ENCODE measurements around the gene DNASE1L1. TPM values are rescaled to one million over a fixed set of nuclear protein-coding genes. Genes with fewer than 3 reads are reported as not detected.

Gene DNASE1L1
- total and polyA plus RNA-seq, 2 donors: 11.9 to 22.3 TPM

DNA sequence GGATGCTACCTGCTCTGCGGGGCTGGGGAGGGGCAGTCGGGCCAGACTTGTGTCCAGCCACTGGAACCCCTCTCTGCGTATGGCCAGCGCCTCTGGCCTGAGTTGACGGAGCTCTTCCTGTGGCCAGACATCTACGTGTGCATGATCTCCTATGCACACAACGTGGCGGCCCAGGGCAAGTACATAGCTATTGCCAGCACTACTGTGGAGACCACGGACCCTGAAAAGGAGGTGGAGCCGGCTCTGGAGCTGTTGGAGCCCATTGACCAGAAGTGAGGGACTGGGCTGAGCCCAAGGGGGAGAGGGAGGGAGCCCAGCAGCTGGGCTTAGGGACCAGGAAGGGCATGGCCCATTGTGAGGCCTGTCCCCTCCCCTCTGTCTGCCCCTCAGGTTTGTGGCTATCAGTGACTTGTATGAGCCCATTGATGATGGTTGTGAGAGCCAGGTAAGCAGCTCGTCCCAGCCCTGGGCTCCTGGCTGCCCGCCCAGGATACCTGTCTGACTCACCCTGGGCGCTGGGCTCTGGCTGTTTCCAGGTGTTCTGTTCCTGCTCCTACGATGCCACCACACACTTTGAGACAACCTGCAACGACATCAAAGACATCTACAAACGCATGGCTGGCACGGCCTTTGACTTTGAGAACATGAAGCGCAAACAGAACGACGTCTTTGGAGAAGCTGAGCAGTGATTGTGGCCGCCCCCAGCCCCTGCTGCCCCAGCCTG, 33.1 kb upstream of the DNASE1L1 start:
- Histone ChIP-seq H3K27ac (ENCODE audit: low read depth) (no peak overlapping the region), H3K4me3 (ENCODE audit: low read depth, low read length) (no peak overlapping the region), H3K36me3 (ENCODE audit: insufficient read depth) (no peaks in the 10 kb centered on the region), H3K4me1 (ENCODE audit: insufficient read depth) (no peaks in the 10 kb centered on the region)
- 80% methylated on average over 21 of the region's 21 CpGs for WGBS
- no peak for DNase-seq (ENCODE audit: extremely low spot score)

DNA sequence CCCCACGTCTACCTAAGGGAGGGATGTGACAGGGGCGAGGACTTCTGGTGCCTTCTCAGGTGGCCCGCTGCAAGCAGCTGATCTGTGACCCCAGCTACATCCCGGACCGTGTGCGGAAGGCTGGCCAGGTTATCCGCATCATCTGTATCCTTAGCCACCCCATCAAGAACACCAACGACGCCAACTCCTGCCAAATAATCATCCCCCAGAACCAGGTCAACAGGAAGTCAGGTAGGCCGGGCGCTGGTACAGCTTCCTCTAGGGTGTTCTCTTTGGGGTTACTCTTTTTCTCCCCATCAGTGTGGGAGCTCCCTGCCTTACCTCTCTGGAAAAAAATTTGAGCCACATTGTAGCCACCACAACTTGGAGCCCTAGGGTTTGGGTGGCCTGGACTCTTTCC, 32.5 kb upstream of the DNASE1L1 start:
- DNase-seq (ENCODE audit: extremely low spot score): no peak
- H3K36me3 ChIP-seq (ENCODE audit: insufficient read depth): no peaks in the 10 kb centered on the region
- no peak overlapping the region for H3K27ac ChIP-seq (ENCODE audit: low read depth)
- no peak overlapping the region for H3K4me3 ChIP-seq (ENCODE audit: low read depth, low read length)
- WGBS: 82% methylated on average over 11 of the region's 11 CpGs
- no peaks in the 10 kb centered on the region for H3K4me1 ChIP-seq (ENCODE audit: insufficient read depth)

GRCh38 chrX:154440623-154441357, 31.7 kb upstream of the DNASE1L1 start:
- Histone ChIP-seq H3K36me3 (ENCODE audit: insufficient read depth) (no peaks in the 10 kb centered on the region), H3K4me1 (ENCODE audit: insufficient read depth) (no peaks in the 10 kb centered on the region), H3K4me3 (ENCODE audit: low read depth, low read length) (no peak overlapping the region), H3K27ac (ENCODE audit: low read depth) (no peak overlapping the region)
- DNase-seq (ENCODE audit: extremely low spot score): no peak
- WGBS: 79% methylated on average over 17 of the region's 17 CpGs

DNA sequence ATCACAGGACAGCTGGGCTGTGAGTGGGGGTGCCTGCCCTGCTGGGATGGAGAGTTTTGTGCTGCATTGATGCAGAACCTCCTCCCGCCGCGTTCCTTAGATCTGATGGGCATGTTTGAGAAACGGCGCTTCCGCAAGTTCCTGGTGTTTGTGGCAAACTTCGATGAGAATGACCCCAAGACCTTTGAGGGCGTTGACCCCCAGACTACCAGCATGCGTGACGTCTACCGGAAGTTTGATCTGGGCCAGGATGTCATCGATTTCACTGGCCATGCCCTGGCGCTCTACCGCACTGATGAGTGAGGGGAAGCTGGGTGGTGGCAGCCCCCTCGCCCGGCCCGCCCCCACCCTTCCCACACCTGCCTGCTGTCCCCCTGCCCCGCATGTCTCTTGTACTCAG, 30.8 kb upstream of the DNASE1L1 start:
- Histone ChIP-seq H3K4me3 (ENCODE audit: low read depth, low read length) (no peak overlapping the region), H3K4me1 (ENCODE audit: insufficient read depth) (no peaks in the 10 kb centered on the region), H3K36me3 (ENCODE audit: insufficient read depth) (no peaks in the 10 kb centered on the region), H3K27ac (ENCODE audit: low read depth) (no peak overlapping the region)
- WGBS: 91% methylated on average over 18 of the region's 18 CpGs
- DNase-seq (ENCODE audit: extremely low spot score): no peak

DNA sequence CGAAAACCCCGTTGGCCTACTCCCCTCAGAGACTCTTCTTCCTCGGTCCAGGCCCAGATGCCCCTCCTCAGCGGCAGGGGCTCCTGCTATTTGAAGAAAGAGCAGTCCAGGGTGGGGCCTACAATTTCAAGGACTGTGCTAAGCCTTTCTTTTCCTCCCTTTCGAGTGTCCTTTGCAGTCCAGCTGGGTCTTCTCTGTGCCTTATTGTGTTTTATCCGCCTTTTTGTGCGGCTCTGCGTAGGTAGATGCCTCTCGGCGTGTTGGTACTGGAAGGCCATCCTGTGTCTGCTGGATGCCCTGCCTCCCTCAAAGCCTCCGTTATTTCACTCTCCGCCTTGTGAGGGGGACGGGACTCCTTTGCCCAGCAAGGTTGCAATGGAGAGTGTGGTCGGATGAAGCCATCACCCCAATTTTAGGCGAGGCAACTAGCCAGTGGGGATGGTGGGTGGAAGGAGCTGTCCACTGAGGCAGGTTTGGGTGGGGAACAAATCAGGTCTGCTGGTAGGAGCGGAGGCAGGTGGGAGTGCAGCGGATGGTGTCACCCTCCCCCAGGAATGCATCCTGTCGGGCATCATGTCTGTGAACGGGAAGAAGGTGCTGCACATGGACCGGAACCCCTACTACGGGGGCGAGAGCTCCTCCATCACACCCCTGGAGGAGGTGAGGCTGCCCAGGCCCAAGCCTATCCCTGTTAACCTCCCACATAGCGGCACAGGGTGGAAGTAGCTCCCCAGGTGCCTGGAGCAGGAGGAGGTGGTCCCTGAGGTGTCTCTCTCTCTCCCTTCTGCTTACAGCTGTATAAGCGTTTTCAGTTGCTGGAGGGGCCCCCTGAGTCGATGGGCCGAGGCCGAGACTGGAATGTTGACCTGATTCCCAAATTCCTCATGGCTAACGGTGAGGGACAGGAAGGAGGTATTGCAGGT, 29.2 kb upstream of the DNASE1L1 start:
- Histone ChIP-seq H3K4me3 (ENCODE audit: low read depth, low read length) (peak overlapping the region; percentile 82), H3K27ac (ENCODE audit: low read depth) (no peak overlapping the region), H3K4me1 (ENCODE audit: insufficient read depth) (no peaks in the 10 kb centered on the region), H3K36me3 (ENCODE audit: insufficient read depth) (no peaks in the 10 kb centered on the region)
- WGBS: 28% methylated on average over 28 of the region's 28 CpGs
- no peak for DNase-seq (ENCODE audit: extremely low spot score)

DNA sequence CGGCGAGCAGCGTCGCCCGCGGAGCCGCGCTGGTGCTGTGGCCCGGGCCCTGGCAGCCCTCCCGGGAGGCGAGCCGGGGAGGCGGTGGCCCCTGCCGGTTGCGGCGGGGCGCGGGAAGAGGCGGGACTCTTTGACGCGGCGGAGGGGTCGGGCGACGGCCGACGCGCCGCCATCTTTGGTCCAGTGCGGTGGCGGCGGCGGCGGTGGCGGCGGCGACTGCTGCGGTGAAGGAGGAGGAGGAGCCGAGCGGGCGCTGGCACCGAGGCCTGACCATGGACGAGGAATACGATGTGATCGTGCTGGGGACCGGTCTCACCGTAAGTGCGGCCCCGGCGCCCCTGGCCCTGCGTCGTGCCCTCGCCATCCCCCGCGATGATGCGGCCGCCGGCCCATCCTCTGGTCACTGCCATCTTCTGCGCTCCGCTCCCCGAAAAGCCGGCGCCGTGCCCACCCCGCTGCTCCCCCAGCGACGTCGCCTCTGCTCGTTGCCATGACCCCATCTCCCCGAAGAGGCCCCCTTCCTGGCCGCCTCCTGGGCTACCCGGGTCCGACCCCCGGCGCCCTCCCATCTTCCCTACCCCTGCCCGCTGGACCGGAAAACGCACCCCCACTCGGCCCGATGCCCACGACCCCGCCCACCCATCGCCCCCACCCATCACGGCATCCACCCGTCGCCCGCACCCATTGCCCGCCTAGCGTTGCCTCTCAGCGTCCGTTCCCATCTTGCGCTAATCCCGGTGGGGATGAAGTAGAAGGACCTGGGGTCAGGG, 28.1 kb upstream of the DNASE1L1 start, which contains the start of gene GDI1:
GDI1 (plus strand) TSS at position 172 of the 770 bp plus-strand sequence; CDS start at position 273, 101 bp downstream.
- Histone ChIP-seq H3K36me3 (ENCODE audit: insufficient read depth) (no peaks in the 10 kb centered on the region), H3K4me1 (ENCODE audit: insufficient read depth) (no peaks in the 10 kb centered on the region), H3K4me3 (ENCODE audit: low read depth, low read length) (peak within 1 kb of the TSS; percentile 82), H3K27ac (ENCODE audit: low read depth) (peak within 1 kb of the TSS; percentile 95)
- DNase-seq (ENCODE audit: extremely low spot score): no peak
- under 1% methylated on average over 63 of the region's 93 CpGs for WGBS

DNA sequence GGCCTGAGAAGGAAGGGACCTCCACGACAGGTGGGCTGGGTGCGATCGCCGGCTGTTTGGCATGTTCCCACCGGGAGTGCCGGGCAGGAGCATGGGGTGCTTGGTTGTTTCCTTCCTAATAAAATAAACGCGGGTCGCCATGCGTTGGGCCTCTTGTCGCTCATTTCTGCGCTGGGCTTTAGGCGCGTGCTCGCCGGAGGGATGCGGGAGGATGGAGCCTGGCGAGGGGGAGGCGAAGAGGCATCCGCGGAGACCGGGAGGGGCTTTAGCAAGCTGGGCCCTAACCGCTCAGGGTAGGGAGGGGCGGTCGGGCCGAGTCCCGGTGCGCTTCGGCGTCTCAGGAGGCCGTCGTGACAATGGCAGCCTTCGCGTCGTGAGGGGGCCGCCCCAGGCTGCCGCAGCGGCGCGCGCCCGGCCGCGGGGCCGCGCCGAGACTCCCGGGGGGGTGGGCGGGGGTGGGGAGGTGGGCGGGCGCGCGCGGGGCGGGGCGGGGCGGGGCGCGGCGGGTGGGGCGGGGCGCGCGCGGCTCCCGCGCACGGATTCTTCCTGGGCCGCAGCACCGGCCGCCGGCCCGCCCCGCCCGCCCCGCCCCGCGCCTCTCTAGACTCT, 27.4 kb upstream of the DNASE1L1 start:
- Histone ChIP-seq H3K36me3 (ENCODE audit: insufficient read depth) (no peaks in the 10 kb centered on the region), H3K27ac (ENCODE audit: low read depth) (peak overlapping the region; percentile 95), H3K4me1 (ENCODE audit: insufficient read depth) (no peaks in the 10 kb centered on the region), H3K4me3 (ENCODE audit: low read depth, low read length) (peak overlapping the region; percentile 82)
- no peak for DNase-seq (ENCODE audit: extremely low spot score)
- WGBS: 3% methylated on average over 49 of the region's 78 CpGs

GRCh38 chrX:154435171-154435733, 26.2 kb upstream of the DNASE1L1 start:
- H3K27ac ChIP-seq (ENCODE audit: low read depth): no peak overlapping the region

GRCh38 chrX:154434394-154435168, 25.5 kb upstream of the DNASE1L1 start:
- no peak overlapping the region for H3K4me3 ChIP-seq (ENCODE audit: low read depth, low read length)
- H3K27ac ChIP-seq (ENCODE audit: low read depth): no peak overlapping the region
- no peak for DNase-seq (ENCODE audit: extremely low spot score)
- H3K4me1 ChIP-seq (ENCODE audit: insufficient read depth): no peaks in the 10 kb centered on the region
- WGBS: 92% methylated on average over 7 of the region's 7 CpGs
- H3K36me3 ChIP-seq (ENCODE audit: insufficient read depth): no peaks in the 10 kb centered on the region

More at GRCh38 chrX:154435171-154435733, 26.2 kb upstream of the DNASE1L1 start:
- Histone ChIP-seq H3K4me1 (ENCODE audit: insufficient read depth) (no peaks in the 10 kb centered on the region), H3K36me3 (ENCODE audit: insufficient read depth) (no peaks in the 10 kb centered on the region), H3K4me3 (ENCODE audit: low read depth, low read length) (no peak overlapping the region)
- WGBS: 94% methylated on average over 19 of the region's 19 CpGs
- DNase-seq (ENCODE audit: extremely low spot score): no peak

DNA sequence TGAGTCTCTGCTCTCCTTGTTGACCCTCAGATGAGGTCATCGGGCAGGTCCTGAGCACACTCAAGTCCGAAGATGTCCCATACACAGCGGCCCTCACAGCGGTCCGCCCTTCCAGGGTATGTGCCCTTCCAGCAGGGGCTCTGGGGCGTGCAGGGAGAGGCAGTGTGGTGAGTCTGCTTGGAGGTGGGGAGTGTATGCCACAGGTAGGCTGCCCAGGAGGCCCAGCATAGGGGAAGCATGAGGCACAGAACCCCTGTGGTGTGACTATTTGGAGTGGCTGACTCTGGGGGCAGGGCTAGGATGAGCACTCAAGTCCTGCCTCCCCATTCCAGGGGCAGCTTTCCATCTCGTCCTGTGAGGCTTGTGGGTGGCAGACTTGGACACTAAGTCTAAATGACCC, 24.6 kb upstream of the DNASE1L1 start:
- Histone ChIP-seq H3K4me3 (ENCODE audit: low read depth, low read length) (no peak overlapping the region), H3K36me3 (ENCODE audit: insufficient read depth) (no peaks in the 10 kb centered on the region), H3K4me1 (ENCODE audit: insufficient read depth) (no peaks in the 10 kb centered on the region), H3K27ac (ENCODE audit: low read depth) (no peak overlapping the region)
- WGBS: 89% methylated on average over 7 of the region's 7 CpGs
- DNase-seq (ENCODE audit: extremely low spot score): no peak

DNA sequence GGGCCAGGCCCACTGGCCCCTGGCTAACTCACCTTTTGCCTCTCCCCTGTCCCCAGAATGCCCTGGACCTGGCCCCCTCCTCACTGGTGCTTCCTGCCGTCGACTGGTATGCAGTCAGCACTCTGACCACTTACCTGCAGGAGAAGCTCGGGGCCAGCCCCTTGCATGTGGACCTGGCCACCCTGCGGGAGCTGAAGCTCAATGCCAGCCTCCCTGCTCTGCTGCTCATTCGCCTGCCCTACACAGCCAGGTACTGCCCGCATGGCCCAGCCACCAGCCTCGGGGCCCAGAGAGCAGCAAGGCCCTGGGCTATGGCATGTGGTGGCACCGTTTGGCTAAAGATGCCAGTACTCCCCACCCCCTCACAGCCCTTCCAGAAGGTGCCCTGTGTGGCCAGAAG, 23.2 kb upstream of the DNASE1L1 start:
- DNase-seq (ENCODE audit: extremely low spot score): no peak
- Histone ChIP-seq H3K27ac (ENCODE audit: low read depth) (no peak overlapping the region), H3K36me3 (ENCODE audit: insufficient read depth) (no peaks in the 10 kb centered on the region), H3K4me1 (ENCODE audit: insufficient read depth) (no peaks in the 10 kb centered on the region), H3K4me3 (ENCODE audit: low read depth, low read length) (no peak overlapping the region)
- 93% methylated on average over 8 of the region's 8 CpGs for WGBS

DNA sequence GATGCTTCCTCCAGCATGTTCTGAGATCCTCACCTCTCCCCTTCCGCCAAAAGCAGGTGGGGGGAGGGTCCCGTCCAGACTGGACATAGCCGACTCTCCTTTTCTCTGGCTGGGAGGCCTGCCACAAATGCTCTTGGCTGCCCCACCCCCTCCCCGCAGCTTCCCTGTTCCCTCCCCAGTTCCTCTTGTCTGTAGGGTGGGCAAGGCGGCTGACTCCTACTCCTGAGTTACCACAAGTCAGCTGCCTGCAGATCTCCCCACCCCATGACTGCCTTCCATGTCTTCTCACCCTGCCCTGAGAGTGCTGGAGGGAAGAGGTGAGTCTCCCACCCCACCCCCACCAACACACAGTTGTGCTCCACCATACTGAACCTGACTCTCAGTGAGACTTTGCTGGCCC, 22.3 kb upstream of the DNASE1L1 start:
- Histone ChIP-seq H3K36me3 (ENCODE audit: insufficient read depth) (no peaks in the 10 kb centered on the region), H3K27ac (ENCODE audit: low read depth) (peak overlapping the region; percentile 30), H3K4me3 (ENCODE audit: low read depth, low read length) (no peak overlapping the region), H3K4me1 (ENCODE audit: insufficient read depth) (no peaks in the 10 kb centered on the region)
- WGBS: 69% methylated on average over 5 of the region's 5 CpGs
- no peak for DNase-seq (ENCODE audit: extremely low spot score)
